ENCODE results near the gene KCNIP1.
A peak's percentile ranks its signal among the peaks of the same experiment; 100 is the strongest.

The KCNIP1 gene

GRCh38 chr5:170628691-170629565 is 125.1 kb downstream of the KCNIP1 start:
- no peak for DNase-seq (ENCODE audit: low read depth)

- DNase-seq (ENCODE audit: low read depth) = no peak
These were observed 125.9 kb downstream of the KCNIP1 start for GRCh38 chr5:170629566-170630175.

- no peak for DNase-seq (ENCODE audit: low read depth)
These were observed 126.4 kb downstream of the KCNIP1 start for GRCh38 chr5:170630226-170630625.

- no peak for DNase-seq (ENCODE audit: low read depth)
These were observed 126.9 kb downstream of the KCNIP1 start for GRCh38 chr5:170630711-170631141.

- DNase-seq (ENCODE audit: low read depth) = no peak
These were observed 127.8 kb downstream of the KCNIP1 start for GRCh38 chr5:170631466-170632195.

GRCh38 chr5:170632266-170632984 is 128.6 kb downstream of the KCNIP1 start:
- no peak for DNase-seq (ENCODE audit: low read depth)

- peak; percentile 44 for DNase-seq (ENCODE audit: low read depth)
These were observed 129.1 kb downstream of the KCNIP1 start for GRCh38 chr5:170632985-170633234.

GRCh38 chr5:170633235-170634081 is 129.6 kb downstream of the KCNIP1 start:
- no peak for DNase-seq (ENCODE audit: low read depth)

- no peak for DNase-seq (ENCODE audit: low read depth)
These were observed 130.6 kb downstream of the KCNIP1 start for GRCh38 chr5:170634256-170634990.

- DNase-seq (ENCODE audit: low read depth) = no peak
These were observed 131.9 kb downstream of the KCNIP1 start for GRCh38 chr5:170635706-170636105.

- no peak for DNase-seq (ENCODE audit: low read depth)
These were observed 132.4 kb downstream of the KCNIP1 start for GRCh38 chr5:170636206-170636605.

GRCh38 chr5:170636801-170637477 is 133.1 kb downstream of the KCNIP1 start:
- no peak for DNase-seq (ENCODE audit: low read depth)

GRCh38 chr5:170638051-170638450 is 134.2 kb downstream of the KCNIP1 start:
- no peak for DNase-seq (ENCODE audit: low read depth)

- peak; percentile 43 for DNase-seq (ENCODE audit: low read depth)
These were observed 134.8 kb downstream of the KCNIP1 start for GRCh38 chr5:170638454-170639220.

GRCh38 chr5:170639221-170639925 is 135.6 kb downstream of the KCNIP1 start:
- no peak for DNase-seq (ENCODE audit: low read depth)

- DNase-seq (ENCODE audit: low read depth) = no peak
These were observed 137.1 kb downstream of the KCNIP1 start for GRCh38 chr5:170640731-170641588.

- no peak for DNase-seq (ENCODE audit: low read depth)
These were observed 137.8 kb downstream of the KCNIP1 start for GRCh38 chr5:170641589-170642031.
